Stimulated activated naive B cell treated with anti-CD40 and anti-IgM and Interleukin-4, amounts not matched to agents 10 μg/mL and 1 μg/mL and 100 μg/mL, for 72 hours (primary cell): Measurements from ENCODE around the gene PNLIPRP3.
A peak's percentile ranks its signal among the peaks of the same experiment; 100 is the strongest.
"Not testable (repeated sequence)": the region's sequence is repeated elsewhere in the genome, so short reads cannot be mapped to it uniquely, and the experiment has no call there.

Experiments used
- ATAC-seq, 2 donors: fragments of 150-1000 bp; cut with Tn5 transposase; replicated peaks; 2 replicates each; pipeline ENCODE4 v1.10.0; 2021; ENCODE audit warnings: moderate library complexity in 1 of 2
- DNase-seq: peaks from one replicate; pipeline ENCODE4 v3.0.0; 2021
- H3K27ac Mint-ChIP-seq: one replicate; pipeline ENCODE4 v1.8.0; 2022; ENCODE audit warnings: mild to moderate bottlenecking, mixed read lengths
- H3K27me3 Mint-ChIP-seq, 2 donors: one replicate each; pipeline ENCODE4 v1.8.0; 2022; ENCODE audit warnings: mixed read lengths in 2 of 2
- H3K36me3 Mint-ChIP-seq, 2 donors: one replicate each; pipeline ENCODE4 v1.8.0; 2022; ENCODE audit warnings: mixed read lengths in 2 of 2, mild to moderate bottlenecking in 1 of 2
- H3K4me1 Mint-ChIP-seq, 2 donors: one replicate each; pipeline ENCODE4 v1.8.0; 2022; ENCODE audit warnings: mixed read lengths in 2 of 2, mild to moderate bottlenecking in 1 of 2
- H3K4me3 Mint-ChIP-seq, 2 donors: one replicate each; pipeline ENCODE4 v1.8.0; 2022; ENCODE audit warnings: mild to moderate bottlenecking in 2 of 2, mixed read lengths in 2 of 2, moderate library complexity in 1 of 2
- H3K9me3 Mint-ChIP-seq, 2 donors: one replicate each; pipeline ENCODE4 v1.8.0; 2022; ENCODE audit warnings: mixed read lengths in 2 of 2, mild to moderate bottlenecking in 1 of 2

Gene PNLIPRP3

DNA sequence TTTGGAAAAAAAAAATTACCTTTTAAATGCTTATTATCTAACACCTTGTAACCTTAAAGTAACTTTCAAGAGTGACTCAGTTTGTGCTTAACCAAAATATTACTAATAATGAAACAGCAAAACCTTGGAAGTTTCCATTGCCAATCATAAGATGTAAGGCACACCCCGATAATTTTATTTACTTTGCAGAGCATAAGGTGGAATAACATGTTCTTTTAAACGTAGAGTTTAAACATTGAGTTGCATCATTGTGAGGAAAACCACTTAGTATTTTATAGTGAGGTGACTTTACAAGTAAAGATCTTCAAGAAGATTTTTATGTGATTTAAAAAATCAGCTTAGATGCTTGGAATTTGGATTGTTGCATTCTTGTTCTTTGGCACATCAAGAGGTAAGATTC lies at the start of gene PNLIPRP3:
PNLIPRP3 (plus strand) TSS at position 177 of the 400 bp plus-strand sequence; CDS start at position 343, 166 bp downstream.
- H3K4me3 Mint-ChIP-seq: no peak within 1 kb of the TSS
- H3K9me3 Mint-ChIP-seq: no peaks in the 10 kb centered on the region
- H3K4me1 Mint-ChIP-seq: no peaks in the 10 kb centered on the region
- DNase-seq (no peak), ATAC-seq (no peak)
- peaks cover 0 to 5% of the 10 kb centered on the region in 2 donors for H3K27me3 Mint-ChIP-seq
- H3K27ac Mint-ChIP-seq: no peak within 1 kb of the TSS
- no peaks in the 10 kb centered on the region for H3K36me3 Mint-ChIP-seq

GRCh38 chr10:116382290-116382689 lies 45.4 kb upstream of the PNLIPRP3 start:
- no peaks in the 10 kb centered on the region for H3K27me3 Mint-ChIP-seq
- H3K4me1 Mint-ChIP-seq: no peaks in the 10 kb centered on the region
- no peaks in the 10 kb centered on the region for H3K9me3 Mint-ChIP-seq
- H3K4me3 Mint-ChIP-seq: no peak overlapping the region
- ATAC-seq (no peak), DNase-seq (no peak)
- no peaks in the 10 kb centered on the region for H3K36me3 Mint-ChIP-seq
- H3K27ac Mint-ChIP-seq: no peak overlapping the region

DNA sequence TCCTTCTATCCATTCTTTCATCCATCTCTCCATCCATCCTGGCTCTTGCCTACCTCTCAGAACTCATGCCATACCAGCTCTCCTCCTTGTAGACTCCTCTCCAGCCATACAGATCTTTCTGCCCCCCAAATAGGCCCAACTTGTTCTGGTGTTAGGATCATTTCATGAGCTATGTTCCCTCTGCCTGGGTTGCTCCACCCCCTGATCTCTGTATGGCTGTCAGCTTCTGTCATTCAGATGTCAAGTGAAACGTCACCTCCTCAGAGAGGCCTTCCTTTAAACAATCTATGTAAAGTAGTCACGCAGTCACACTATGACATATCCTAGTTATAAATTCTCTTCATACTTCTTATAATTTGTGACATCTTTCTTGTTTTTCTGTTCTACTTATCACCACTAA lies 42.3 kb upstream of the PNLIPRP3 start:
- ATAC-seq (no peak), DNase-seq (no peak)
- Mint-ChIP-seq H3K9me3 (no peaks in the 10 kb centered on the region), H3K36me3 (no peaks in the 10 kb centered on the region), H3K27me3 (no peaks in the 10 kb centered on the region), H3K27ac (no peak overlapping the region), H3K4me1 (no peaks in the 10 kb centered on the region), H3K4me3 (no peak overlapping the region)

GRCh38 chr10:116385994-116386809 lies 41.4 kb upstream of the PNLIPRP3 start:
- H3K36me3 Mint-ChIP-seq: no peaks in the 10 kb centered on the region
- DNase-seq: no peak
- H3K9me3 Mint-ChIP-seq: no peaks in the 10 kb centered on the region
- H3K27ac Mint-ChIP-seq: no peak overlapping the region
- no peaks in the 10 kb centered on the region for H3K4me1 Mint-ChIP-seq
- ATAC-seq: no peak
- H3K4me3 Mint-ChIP-seq: no peak overlapping the region
- no peaks in the 10 kb centered on the region for H3K27me3 Mint-ChIP-seq

GRCh38 chr10:116393246-116393831 lies 34.3 kb upstream of the PNLIPRP3 start:
- ATAC-seq, H3K4me1 Mint-ChIP-seq, H3K36me3 Mint-ChIP-seq, H3K27me3 Mint-ChIP-seq, H3K27ac Mint-ChIP-seq, H3K4me3 Mint-ChIP-seq, DNase-seq, H3K9me3 Mint-ChIP-seq: not testable (repeated sequence)

GRCh38 chr10:116395223-116395985 lies 32.2 kb upstream of the PNLIPRP3 start:
- DNase-seq (no peak), ATAC-seq (no peak)
- H3K27me3 Mint-ChIP-seq: no peaks in the 10 kb centered on the region
- H3K4me3 Mint-ChIP-seq: no peak overlapping the region
- H3K4me1 Mint-ChIP-seq: no peaks in the 10 kb centered on the region
- no peaks in the 10 kb centered on the region for H3K9me3 Mint-ChIP-seq
- H3K36me3 Mint-ChIP-seq: no peaks in the 10 kb centered on the region
- no peak overlapping the region for H3K27ac Mint-ChIP-seq

- Mint-ChIP-seq H3K36me3 (no peaks in the 10 kb centered on the region), H3K9me3 (no peaks in the 10 kb centered on the region), H3K4me3 (no peak overlapping the region), H3K27me3 (no peaks in the 10 kb centered on the region), H3K27ac (no peak overlapping the region), H3K4me1 (no peaks in the 10 kb centered on the region)
- ATAC-seq (no peak), DNase-seq (no peak)
Measured at GRCh38 chr10:116398224-116398623, 29.4 kb upstream of the PNLIPRP3 start.

DNA sequence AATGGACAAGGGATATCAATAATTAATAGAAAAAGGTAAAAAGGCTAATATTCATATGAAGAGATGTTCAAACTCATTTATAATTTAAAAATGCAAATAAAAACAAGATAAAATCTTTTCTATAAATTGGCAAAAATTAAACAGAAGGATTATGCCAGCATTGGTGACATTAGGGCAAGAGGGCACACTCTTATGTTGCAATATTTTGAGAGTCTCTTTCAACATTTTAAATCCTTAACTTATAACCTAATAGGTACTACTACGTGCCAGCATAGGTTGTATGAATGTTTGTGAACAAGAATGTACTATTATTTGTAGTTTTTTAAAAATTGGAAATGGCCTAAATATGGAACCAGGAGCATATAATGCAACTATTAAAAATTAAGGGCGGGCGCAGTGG lies 24.8 kb upstream of the PNLIPRP3 start:
- no peaks in the 10 kb centered on the region for H3K36me3 Mint-ChIP-seq
- no peak overlapping the region for H3K4me3 Mint-ChIP-seq
- no peak for DNase-seq
- H3K4me1 Mint-ChIP-seq: no peaks in the 10 kb centered on the region
- no peaks in the 10 kb centered on the region for H3K27me3 Mint-ChIP-seq
- H3K9me3 Mint-ChIP-seq: peaks cover 3 to 4% of the 10 kb centered on the region in 2 donors
- no peak for ATAC-seq
- no peak overlapping the region for H3K27ac Mint-ChIP-seq

GRCh38 chr10:116403740-116404250 lies 23.9 kb upstream of the PNLIPRP3 start:
- H3K4me1 Mint-ChIP-seq: no peaks in the 10 kb centered on the region
- no peaks in the 10 kb centered on the region for H3K36me3 Mint-ChIP-seq
- H3K4me3 Mint-ChIP-seq: no peak overlapping the region
- no peaks in the 10 kb centered on the region for H3K27me3 Mint-ChIP-seq
- H3K9me3 Mint-ChIP-seq: peaks cover 4 to 5% of the 10 kb centered on the region in 2 donors
- no peak overlapping the region for H3K27ac Mint-ChIP-seq
- ATAC-seq: no peak
- DNase-seq: no peak

- H3K27ac Mint-ChIP-seq: no peak overlapping the region
- H3K36me3 Mint-ChIP-seq: no peaks in the 10 kb centered on the region
- DNase-seq: no peak
- no peaks in the 10 kb centered on the region for H3K4me1 Mint-ChIP-seq
- ATAC-seq: peak; percentile 29 to 56
- H3K27me3 Mint-ChIP-seq: no peaks in the 10 kb centered on the region
- peaks cover 4 to 6% of the 10 kb centered on the region in 2 donors for H3K9me3 Mint-ChIP-seq
- no peak overlapping the region for H3K4me3 Mint-ChIP-seq
Measured at GRCh38 chr10:116408719-116409118, 18.9 kb upstream of the PNLIPRP3 start.

DNA sequence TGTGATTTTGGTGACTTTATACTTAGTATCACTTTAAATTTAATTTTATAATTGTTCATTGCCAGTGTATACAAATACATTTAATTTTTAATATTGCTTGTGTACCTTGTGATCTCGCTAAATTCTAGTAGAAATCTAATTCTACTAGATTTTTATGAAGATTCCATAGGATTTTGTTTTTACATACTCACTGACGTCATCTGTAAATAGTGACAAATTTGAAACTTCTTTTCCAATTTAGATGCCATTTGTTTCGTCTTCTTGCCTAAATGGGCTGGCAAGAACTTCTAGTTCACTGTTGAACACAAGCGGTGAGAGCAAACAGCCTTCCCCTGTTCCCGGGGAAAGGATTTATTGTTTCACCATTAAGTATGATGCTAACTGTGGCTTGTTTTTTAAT lies 17.3 kb upstream of the PNLIPRP3 start:
- no peaks in the 10 kb centered on the region for H3K4me1 Mint-ChIP-seq
- peaks cover 4 to 6% of the 10 kb centered on the region in 2 donors for H3K9me3 Mint-ChIP-seq
- no peak for DNase-seq
- no peak overlapping the region for H3K27ac Mint-ChIP-seq
- ATAC-seq: no peak
- no peaks in the 10 kb centered on the region for H3K27me3 Mint-ChIP-seq
- H3K36me3 Mint-ChIP-seq: no peaks in the 10 kb centered on the region
- no peak overlapping the region for H3K4me3 Mint-ChIP-seq

GRCh38 chr10:116417821-116418220 lies 9.8 kb upstream of the PNLIPRP3 start:
- Mint-ChIP-seq H3K36me3 (no peaks in the 10 kb centered on the region), H3K27me3 (peaks cover 0 to 6% of the 10 kb centered on the region in 2 donors), H3K9me3 (peaks cover 0 to 1% of the 10 kb centered on the region in 2 donors), H3K4me3 (no peak overlapping the region), H3K4me1 (no peaks in the 10 kb centered on the region), H3K27ac (no peak overlapping the region)
- DNase-seq: no peak
- no peak for ATAC-seq

DNA sequence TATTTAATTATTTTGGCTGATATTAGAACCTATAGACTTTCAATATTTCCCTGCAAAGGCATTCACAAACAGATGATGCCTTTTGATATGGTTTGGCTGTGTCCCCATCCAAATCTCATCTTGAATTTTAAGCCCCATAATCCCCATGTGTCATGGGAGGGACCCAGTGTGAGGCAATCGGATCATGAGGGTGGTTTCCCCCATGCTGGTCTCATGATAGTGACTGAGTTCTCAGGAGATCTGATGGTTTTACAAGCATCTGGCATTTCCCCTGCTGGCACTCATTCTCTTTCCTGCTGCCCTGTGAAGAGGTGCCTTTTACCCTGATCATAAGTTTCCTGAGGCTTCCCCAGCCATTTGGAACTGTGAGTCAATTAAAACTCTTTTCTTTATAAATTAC lies 9.3 kb upstream of the PNLIPRP3 start:
- Mint-ChIP-seq H3K4me1 (no peaks in the 10 kb centered on the region), H3K36me3 (no peaks in the 10 kb centered on the region), H3K27me3 (peaks cover 0 to 11% of the 10 kb centered on the region in 2 donors), H3K9me3 (no peaks in the 10 kb centered on the region), H3K27ac (no peak overlapping the region), H3K4me3 (no peak overlapping the region)
- DNase-seq (no peak), ATAC-seq (no peak)

GRCh38 chr10:116421815-116422214 lies 5.8 kb upstream of the PNLIPRP3 start:
- Mint-ChIP-seq H3K27me3 (peaks cover 0 to 6% of the 10 kb centered on the region in 2 donors), H3K4me3 (no peak overlapping the region), H3K4me1 (no peaks in the 10 kb centered on the region), H3K27ac (no peak overlapping the region), H3K9me3 (no peaks in the 10 kb centered on the region), H3K36me3 (no peaks in the 10 kb centered on the region)
- ATAC-seq (no peak), DNase-seq (no peak)
